HL-60/S4 treated with retinoic acid at 250 ng/mL for 4 days and 3 days (cell line): ENCODE measurements around the gene CACNA1G.

Experiments
- in situ Hi-C: fragments of 300-500 bp; cut with MboI; formaldehyde crosslinking; loops from 2 replicates; pipeline ENCODE4 v1.7.0; 2022; ENCODE audit warnings: low sequenced_read_pairs

The CACNA1G gene

GRCh38 chr17:50640686-50641351 is 80.3 kb downstream of the CACNA1G start:
- in situ Hi-C loops = no loop called here

- in situ Hi-C loops = no loop called here
Measured at GRCh38 chr17:50641357-50641756, 80.8 kb downstream of the CACNA1G start.

GRCh38 chr17:50642071-50642721 is 81.7 kb downstream of the CACNA1G start:
- in situ Hi-C loops = no loop called here

- in situ Hi-C loops = no loop called here
Measured at GRCh38 chr17:50642722-50643656, 82.5 kb downstream of the CACNA1G start.

GRCh38 chr17:50645748-50646682 is 85.5 kb downstream of the CACNA1G start:
- in situ Hi-C loops = no loop called here

- in situ Hi-C loops = no loop called here
Measured at GRCh38 chr17:50647187-50647586, 86.7 kb downstream of the CACNA1G start.

- in situ Hi-C loops = no loop called here
Measured at GRCh38 chr17:50649042-50649908, 88.8 kb downstream of the CACNA1G start.

GRCh38 chr17:50651661-50652060 is 91.1 kb downstream of the CACNA1G start:
- in situ Hi-C loops = no loop called here

GRCh38 chr17:50653738-50654137 is 93.2 kb downstream of the CACNA1G start:
- in situ Hi-C loops = no loop called here

GRCh38 chr17:50656509-50656908 is 96.0 kb downstream of the CACNA1G start:
- in situ Hi-C loops = no loop called here

- in situ Hi-C loops = no loop called here
Measured at GRCh38 chr17:50657054-50657453, 96.5 kb downstream of the CACNA1G start.

GRCh38 chr17:50657627-50658026 is 97.1 kb downstream of the CACNA1G start:
- in situ Hi-C loops = no loop called here

- in situ Hi-C loops = no loop called here
Measured at GRCh38 chr17:50658616-50659015, 98.1 kb downstream of the CACNA1G start.

GRCh38 chr17:50659179-50659578 is 98.7 kb downstream of the CACNA1G start:
- in situ Hi-C loops = no loop called here

- in situ Hi-C loops = no loop called here
Measured at GRCh38 chr17:50660042-50660886, 99.7 kb downstream of the CACNA1G start.

GRCh38 chr17:50660887-50661345 is 100.4 kb downstream of the CACNA1G start:
- in situ Hi-C loops = no loop called here

- in situ Hi-C loops = no loop called here
Measured at GRCh38 chr17:50661348-50661747, 100.8 kb downstream of the CACNA1G start.

GRCh38 chr17:50661795-50662391 is 101.4 kb downstream of the CACNA1G start:
- in situ Hi-C loops = no loop called here
